Right cardiac atrium (tissue), 5 donors: ENCODE data around the gene AGBL3. TPM values are rescaled to one million over a fixed set of nuclear protein-coding genes. Genes with fewer than 3 reads are reported as not detected.

Experiments
- ATAC-seq, 2 donors: fragments of 200-7000 bp; cut with Tn5 transposase; one replicate each; pipeline versions ENCODE4 v1.8.0 to v1.9.1; 2020; ENCODE audit warnings: moderate library complexity in 2 of 2, mild to moderate bottlenecking in 1 of 2
- DNase-seq, 3 donors: peaks; one replicate each; pipeline ENCODE4 v3.0.0-alpha.2; 2020
- H3K27ac ChIP-seq: one replicate; pipeline ENCODE4 v1.5.1; 2013; ENCODE audit warnings: mild to moderate bottlenecking, low read length, control low read depth, moderate library complexity
- H3K27me3 ChIP-seq: one replicate; pipeline ENCODE4 v1.6.1; 2013; ENCODE audit not compliant: control insufficient read depth, insufficient read depth
- H3K4me1 ChIP-seq: one replicate; pipeline ENCODE4 v1.6.1; 2013; ENCODE audit warnings: low read length; ENCODE audit not compliant: control insufficient read depth, insufficient read depth
- H3K4me3 ChIP-seq: one replicate; pipeline ENCODE4 v1.5.1; 2013; ENCODE audit warnings: low read length, control low read depth
- H3K9me3 ChIP-seq: one replicate; pipeline ENCODE4 v1.6.1; 2013; ENCODE audit warnings: low read length; ENCODE audit not compliant: control insufficient read depth
- WGBS: extraction: QIAGEN DNeasy Blood & Tissue Kit; methylation state at CpG from one replicate; pipeline ENCODE4 v1.1.7; 2013; 5-methylcytosine and 5-hydroxymethylcytosine counted together
- intact Hi-C, 4 donors: fragments of 100-400 bp; cut with DNase I; formaldehyde crosslinking; loops; one replicate each; pipeline versions ENCODE4 v1.11.0 to v1.14.0; 2022 to 2023
- polyA plus RNA-seq: library from polyadenylated mRNA; stranded (reverse); fragments of 200-250 nt; gene quantifications from one replicate; pipeline ENCODE4 v1.2.3, GENCODE V29; 2013
- total RNA-seq, 4 donors: library from RNA; stranded (reverse); fragmentation: NEBNext Ultra II Directional; extraction: Animal tissue kit (Norgen Biotek cat#: 25700); gene quantifications; one replicate each; pipeline ENCODE4 v1.2.1, GENCODE V29; 2021
- donor health status: healthy with polysubstance abuse.
- donor health status: DM: no; HTN: yes; CAD: no.
- donor health status: DM: no; HTN: no; CAD: no.
- donor health status: DM: no; HTN: yes; CAD: no; lungs with severe emphysema.
- donor health status: DM: yes; HTN: yes; CAD: no.

Gene AGBL3
- total and polyA plus RNA-seq, 5 donors: 0.81 to 3.4 (median 1.8) TPM

- peaks cover 11% of the 10 kb centered on the region for H3K4me1 ChIP-seq
- DNase-seq: peak in 2 of 3 donors; percentile 62 to 65
Observed at GRCh38 chr7:135147899-135148721, 161.8 kb downstream of the AGBL3 start, which contains the start of gene TMEM140. Gene TMEM140 (plus strand): TSS chr7:135148072. CDS start chr7:135164442, 16,370 bp downstream.

DNA sequence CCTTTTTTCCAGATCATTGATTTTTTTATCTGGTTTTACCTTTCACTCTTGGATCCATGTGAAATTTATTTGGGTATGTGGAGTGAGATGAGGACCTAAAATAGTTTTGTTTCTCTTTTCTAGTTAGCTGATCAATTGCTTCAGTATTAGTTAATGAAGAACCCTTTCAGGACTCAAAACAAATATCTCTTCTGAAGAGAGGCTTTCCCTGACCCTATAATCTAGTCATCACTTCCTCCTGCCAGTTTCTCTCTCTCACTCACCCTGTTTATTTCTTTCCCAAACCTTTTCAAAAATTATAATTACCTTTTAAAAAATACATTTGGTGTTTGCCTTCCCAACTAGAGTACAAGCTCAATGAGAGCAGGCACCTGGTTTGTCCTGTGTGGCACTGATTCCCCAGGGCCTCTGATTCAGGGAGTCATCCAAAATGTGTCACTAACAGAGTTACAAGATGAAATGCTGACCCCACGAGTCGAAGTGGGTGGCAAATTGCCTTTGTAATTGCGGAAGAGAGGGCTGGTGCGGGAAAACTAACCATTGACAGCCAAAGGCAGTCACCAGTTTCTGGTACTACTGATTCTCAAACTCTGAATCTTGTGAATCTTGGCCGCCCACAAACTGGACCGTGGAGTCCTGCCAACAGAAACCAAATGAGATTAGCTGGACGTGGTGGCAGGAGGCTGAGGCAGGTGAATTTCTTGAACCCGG is 163.9 kb downstream of the AGBL3 start:
- Histone ChIP-seq H3K27me3 (no peaks in the 10 kb centered on the region), H3K4me1 (peaks cover 6% of the 10 kb centered on the region), H3K4me3 (peak overlapping the region; percentile 35), H3K27ac (peak overlapping the region; percentile 70), H3K9me3 (no peaks in the 10 kb centered on the region)
- DNase-seq: peak in 1 of 3 donors; percentile 50
- 43% methylated on average over 8 of the region's 8 CpGs for WGBS
- ATAC-seq: peak in 1 of 2 donors; percentile 10
- intact Hi-C loops: no loop called here

More at GRCh38 chr7:135147899-135148721, 161.8 kb downstream of the AGBL3 start, which contains the start of gene TMEM140:
- peak within 1 kb of the TSS; percentile 97 for H3K27ac ChIP-seq
- no peaks in the 10 kb centered on the region for H3K9me3 ChIP-seq
- peak within 1 kb of the TSS; percentile 75 for H3K4me3 ChIP-seq
- no peaks in the 10 kb centered on the region for H3K27me3 ChIP-seq
- 26% methylated on average over 13 of the region's 13 CpGs for WGBS
- intact Hi-C loops: no loop called here
- peak; percentile 74 to 80 for ATAC-seq

- DNase-seq (no peak), ATAC-seq (peak in 1 of 2 donors; percentile 58)
- Histone ChIP-seq H3K9me3 (no peaks in the 10 kb centered on the region), H3K27me3 (no peaks in the 10 kb centered on the region), H3K4me3 (peak overlapping the region; percentile 35), H3K4me1 (peaks cover 6% of the 10 kb centered on the region), H3K27ac (peak overlapping the region; percentile 50)
- 79% methylated on average over 2 of the region's 2 CpGs for WGBS
- intact Hi-C loops: no loop called here
Observed at GRCh38 chr7:135151132-135151531, 164.8 kb downstream of the AGBL3 start.

GRCh38 chr7:135151533-135151932 is 165.2 kb downstream of the AGBL3 start:
- Histone ChIP-seq H3K4me1 (peaks cover 6% of the 10 kb centered on the region), H3K27ac (peak overlapping the region; percentile 55), H3K27me3 (no peaks in the 10 kb centered on the region), H3K4me3 (no peak overlapping the region), H3K9me3 (no peaks in the 10 kb centered on the region)
- ATAC-seq (peak; percentile 11 to 28), DNase-seq (no peak)
- WGBS: 68% methylated on average over 6 of the region's 6 CpGs
- intact Hi-C loops: no loop called here

DNA sequence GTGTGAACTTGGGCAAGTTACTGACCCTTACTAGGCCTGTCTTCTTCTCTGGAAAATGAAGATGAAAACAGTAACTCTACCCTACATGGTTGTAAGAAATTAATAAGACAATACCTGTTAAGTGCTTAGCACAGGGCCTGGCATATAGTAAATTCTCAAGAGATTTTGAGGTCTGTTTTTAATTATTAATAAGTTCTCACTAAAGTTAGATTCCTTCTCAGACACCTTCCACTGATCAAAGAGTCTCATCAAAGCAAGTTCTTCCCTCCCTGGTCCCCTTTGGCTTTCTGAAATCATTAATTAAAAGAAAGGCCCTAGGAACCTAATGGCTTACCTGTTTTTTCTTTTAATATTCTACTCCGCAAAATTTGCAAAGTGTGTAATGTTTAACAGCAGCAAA is 166.1 kb downstream of the AGBL3 start:
- Histone ChIP-seq H3K27ac (no peak overlapping the region), H3K27me3 (no peaks in the 10 kb centered on the region), H3K4me1 (peaks cover 8% of the 10 kb centered on the region), H3K4me3 (no peak overlapping the region), H3K9me3 (no peaks in the 10 kb centered on the region)
- 45% methylated on average over 1 of the region's 1 CpG for WGBS
- ATAC-seq (no peak), DNase-seq (no peak)
- intact Hi-C loops: no loop called here

DNA sequence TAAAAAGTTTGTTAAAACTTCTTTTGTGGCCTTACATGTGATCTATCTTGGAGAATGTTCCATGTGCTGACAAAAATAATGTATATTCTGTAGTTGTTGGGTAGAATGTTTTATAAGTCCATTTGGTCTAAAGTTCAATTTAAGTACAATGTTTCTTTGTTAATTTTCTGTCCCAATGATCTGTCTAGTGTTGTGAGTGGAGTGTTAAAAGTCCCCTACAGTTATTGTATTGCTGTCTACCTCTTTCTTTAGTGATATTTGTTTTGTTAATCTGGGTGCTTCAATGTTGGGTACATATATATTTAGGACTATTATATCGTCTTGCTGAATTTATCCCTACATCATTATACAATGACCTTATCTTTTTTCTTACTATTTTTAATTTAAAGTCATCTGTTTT is 168.4 kb downstream of the AGBL3 start:
- no peak for DNase-seq
- 94% methylated on average over 1 of the region's 1 CpG for WGBS
- Histone ChIP-seq H3K4me1 (peaks cover 23% of the 10 kb centered on the region), H3K9me3 (no peaks in the 10 kb centered on the region), H3K27ac (no peak overlapping the region), H3K27me3 (no peaks in the 10 kb centered on the region), H3K4me3 (no peak overlapping the region)
- ATAC-seq: no peak
- intact Hi-C loops: no loop called here

DNA sequence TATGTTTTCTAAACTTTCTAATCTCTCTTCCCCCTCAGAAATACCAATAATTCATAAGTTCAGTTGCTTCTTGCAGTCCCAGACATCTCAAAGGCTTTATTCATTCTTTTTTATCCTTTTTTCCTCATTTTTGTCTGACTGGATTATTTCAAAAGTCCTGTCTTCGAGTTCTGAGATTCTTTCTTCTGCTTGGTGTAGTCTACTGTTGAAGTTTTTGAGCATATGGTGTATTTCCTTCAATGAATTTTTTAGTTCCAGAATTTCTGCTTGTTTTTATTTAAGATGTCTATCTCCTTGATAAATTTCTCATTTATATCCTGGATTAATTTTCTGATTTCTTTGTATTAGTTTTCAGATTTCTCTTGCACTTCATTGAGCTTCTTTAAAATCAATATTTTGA is 170.0 kb downstream of the AGBL3 start:
- Histone ChIP-seq H3K4me1 (peaks cover 26% of the 10 kb centered on the region), H3K4me3 (no peak overlapping the region), H3K9me3 (no peaks in the 10 kb centered on the region), H3K27ac (no peak overlapping the region), H3K27me3 (no peaks in the 10 kb centered on the region)
- intact Hi-C loops: no loop called here
- DNase-seq (no peak), ATAC-seq (no peak)
- 88% methylated on average over 1 of the region's 1 CpG for WGBS

DNA sequence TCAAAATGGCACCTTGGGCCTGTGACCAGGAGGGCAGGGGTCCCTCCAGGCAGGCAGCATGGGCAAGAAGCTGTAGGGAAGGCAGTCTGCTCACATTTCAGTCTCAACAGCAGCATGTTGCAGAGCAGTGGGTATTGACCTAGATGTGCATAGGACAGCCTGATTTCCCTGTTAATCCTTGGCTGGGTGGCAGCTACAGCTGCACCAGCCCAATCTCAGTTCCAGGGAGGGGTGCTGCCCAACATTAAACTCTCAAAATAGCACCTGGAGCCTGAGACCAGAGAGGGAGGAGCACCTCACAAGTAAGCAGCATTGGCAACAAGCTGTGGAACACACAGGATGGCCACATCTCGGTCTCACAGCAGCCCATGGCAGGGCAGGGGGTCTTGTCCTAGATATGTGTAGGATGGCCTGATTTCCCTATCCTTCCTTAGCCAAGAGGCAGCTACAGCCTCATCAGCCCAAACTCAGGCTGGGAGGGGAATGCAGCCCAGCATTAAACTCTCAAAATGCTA is 171.9 kb downstream of the AGBL3 start:
- DNase-seq (no peak), ATAC-seq (peak in 1 of 2 donors; percentile 5)
- no peaks in the 10 kb centered on the region for H3K9me3 ChIP-seq
- intact Hi-C loops: no loop called here
- WGBS: 96% methylated on average over 1 of the region's 1 CpG
- H3K27me3 ChIP-seq: no peaks in the 10 kb centered on the region
- peak overlapping the region; percentile 14 for H3K27ac ChIP-seq
- H3K4me1 ChIP-seq: peaks cover 27% of the 10 kb centered on the region
- H3K4me3 ChIP-seq: no peak overlapping the region

GRCh38 chr7:135158874-135159273 is 172.6 kb downstream of the AGBL3 start:
- Histone ChIP-seq H3K27ac (peak overlapping the region; percentile 14), H3K27me3 (no peaks in the 10 kb centered on the region), H3K4me1 (peaks cover 27% of the 10 kb centered on the region), H3K4me3 (no peak overlapping the region), H3K9me3 (no peaks in the 10 kb centered on the region)
- DNase-seq (peak in 1 of 3 donors; percentile 63), ATAC-seq (peak; percentile 59 to 76)
- WGBS: 47% methylated on average over 6 of the region's 6 CpGs
- intact Hi-C loops: no loop called here

GRCh38 chr7:135159359-135160085 is 173.2 kb downstream of the AGBL3 start:
- ATAC-seq (no peak), DNase-seq (no peak)
- Histone ChIP-seq H3K4me1 (peaks cover 29% of the 10 kb centered on the region), H3K27ac (no peak overlapping the region), H3K4me3 (no peak overlapping the region), H3K27me3 (no peaks in the 10 kb centered on the region), H3K9me3 (no peaks in the 10 kb centered on the region)
- intact Hi-C loops: loop anchor here in 2 of 4 donors (10.0 kb wide), 3 partner anchors 165 to 475 kb away; partner anchors contain the start of gene AGBL3 (in 1 of the 2)
- 83% methylated on average over 2 of the region's 2 CpGs for WGBS
